ENCODE results near the gene LZTS3. TPM values are rescaled to one million over a fixed set of nuclear protein-coding genes. Genes with fewer than 3 reads are reported as not detected.
"Not testable (repeated sequence)": the region's sequence is repeated elsewhere in the genome, so short reads cannot be mapped to it uniquely, and the experiment has no call there.

LZTS3 gene
- polyA plus RNA-seq, 10 donors = 2.6 to 4.3 (median 3.3) TPM

- no peak for DNase-seq
Measured at GRCh38 chr20:3146732-3147341, 26.5 kb downstream of the LZTS3 start.

GRCh38 chr20:3141757-3142156 lies 31.6 kb downstream of the LZTS3 start:
- DNase-seq = no peak

DNA sequence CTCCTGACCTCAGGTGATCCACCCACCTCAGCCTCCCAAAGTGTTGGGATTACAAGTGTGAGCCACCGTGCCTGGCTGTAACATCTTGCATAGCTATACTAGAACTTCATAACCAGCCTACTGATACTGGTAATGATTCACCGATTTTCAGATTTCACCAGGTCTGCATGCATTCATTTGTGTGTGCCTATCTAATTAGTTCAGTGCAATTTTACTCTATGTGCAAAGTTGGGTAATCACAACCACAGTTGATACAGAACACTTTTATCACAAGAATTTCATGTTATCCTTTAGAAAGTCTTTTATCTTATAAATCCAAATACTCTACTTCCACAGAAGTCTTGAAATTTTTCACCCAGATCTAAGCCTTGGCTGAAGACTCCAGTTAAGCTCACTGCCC lies 35.9 kb downstream of the LZTS3 start:
- no peak for DNase-seq

DNA sequence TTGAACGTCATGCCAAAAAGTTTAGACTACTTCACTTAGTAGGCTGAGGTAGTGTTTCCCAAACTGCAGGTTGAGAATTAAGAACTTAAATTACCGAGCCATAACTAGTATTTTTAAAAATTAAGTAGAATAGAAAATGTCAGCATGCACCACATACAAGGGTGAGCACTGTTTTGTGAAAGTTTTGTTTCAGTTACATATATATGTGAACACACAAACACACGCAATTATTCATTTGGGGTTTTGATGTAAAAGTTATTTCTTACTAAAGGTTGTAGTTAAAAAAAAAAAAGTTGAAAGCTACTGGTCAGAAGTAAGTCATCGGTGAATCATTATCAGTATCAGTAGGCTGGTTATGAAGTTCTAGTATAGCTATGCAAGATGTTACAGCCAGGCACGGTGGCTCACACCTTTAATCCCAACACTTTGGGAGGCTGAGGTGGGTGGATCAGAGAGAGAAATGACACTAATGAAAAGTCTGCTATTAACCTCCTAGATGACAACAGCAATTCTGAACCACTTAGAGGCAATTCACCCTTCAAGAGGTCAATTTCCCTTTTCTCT lies 37.8 kb downstream of the LZTS3 start:
- DNase-seq = no peak

DNA sequence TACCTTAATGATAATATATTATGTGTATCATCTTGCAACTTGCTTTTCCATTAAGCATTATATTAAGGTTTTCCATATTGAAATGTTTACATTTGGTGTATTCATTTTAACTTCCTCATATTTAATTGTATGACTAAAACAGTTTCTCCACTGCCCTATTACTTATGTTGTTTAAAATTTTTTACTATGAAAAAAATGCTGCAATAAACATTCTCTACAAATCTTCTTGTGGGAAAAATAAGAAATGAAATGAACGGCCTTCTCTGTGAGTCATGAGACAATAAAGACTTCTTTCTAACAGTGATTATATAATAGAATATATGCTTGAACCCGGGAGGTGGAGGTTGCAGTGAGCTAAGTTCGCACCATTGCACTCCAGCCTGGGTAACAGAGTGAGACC lies 39.2 kb downstream of the LZTS3 start:
- no peak for DNase-seq

- DNase-seq = no peak
Measured at GRCh38 chr20:3133155-3133554, 40.2 kb downstream of the LZTS3 start.

DNA sequence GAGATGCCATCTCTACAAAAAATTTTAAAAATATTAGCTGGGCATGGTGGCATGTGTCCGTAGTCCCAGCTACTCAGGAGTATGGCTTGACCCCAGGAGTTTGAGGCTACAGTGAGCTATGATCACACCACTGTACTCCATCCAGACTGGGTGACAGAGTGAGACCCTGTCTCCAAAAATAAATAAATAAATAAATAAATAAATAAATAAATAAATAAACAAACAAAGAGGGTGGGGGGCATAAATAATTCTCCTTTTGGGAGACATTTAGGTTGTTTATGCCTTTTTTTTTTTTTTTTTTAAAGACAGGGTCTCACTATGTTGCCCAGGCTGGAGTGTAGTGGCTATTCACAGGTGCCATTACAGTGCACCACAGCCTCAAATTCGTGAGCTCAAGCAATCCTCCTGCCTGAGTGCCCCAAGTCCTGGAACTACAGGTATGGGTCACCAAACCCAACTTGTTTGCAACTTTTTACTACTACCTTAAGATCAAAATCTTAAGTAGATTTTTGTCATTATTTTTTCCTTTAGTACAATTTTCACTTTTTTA lies 43.2 kb downstream of the LZTS3 start:
- DNase-seq = no peak

GRCh38 chr20:3129094-3129493 lies 44.3 kb downstream of the LZTS3 start:
- no peak for DNase-seq

DNA sequence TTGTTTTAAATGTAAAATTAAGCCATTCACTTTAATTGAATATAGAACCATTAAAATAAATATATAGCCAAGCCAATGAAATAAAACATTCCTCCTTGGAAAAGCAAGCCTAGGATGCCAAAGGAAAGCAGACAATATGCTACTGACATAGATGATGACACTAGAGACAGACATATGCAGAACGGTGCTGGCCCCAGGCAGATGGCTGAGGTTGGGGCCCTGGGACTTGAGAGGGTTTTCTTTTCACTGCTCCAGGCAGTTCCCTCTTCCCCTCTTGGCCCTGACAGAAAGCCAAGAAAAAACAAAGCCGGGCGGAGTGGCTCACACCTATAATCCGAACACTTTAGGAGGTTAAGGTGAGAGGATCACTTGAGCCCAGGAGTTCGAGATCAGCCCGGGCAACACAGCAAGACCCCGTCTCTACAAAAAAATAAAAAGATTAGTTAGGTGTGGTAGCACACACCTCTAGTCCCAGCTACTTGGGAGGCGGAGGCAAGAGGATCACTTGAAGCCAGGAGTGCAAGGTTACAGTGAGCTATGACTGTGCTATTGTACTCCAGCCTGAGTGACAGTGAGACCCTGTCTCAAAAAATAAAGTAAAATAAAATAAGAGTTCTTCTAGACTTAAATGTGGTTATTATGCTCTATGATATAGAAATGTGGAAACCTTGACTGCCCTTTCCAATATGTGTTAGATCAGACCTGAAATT lies 44.9 kb downstream of the LZTS3 start:
- no peak for DNase-seq

DNA sequence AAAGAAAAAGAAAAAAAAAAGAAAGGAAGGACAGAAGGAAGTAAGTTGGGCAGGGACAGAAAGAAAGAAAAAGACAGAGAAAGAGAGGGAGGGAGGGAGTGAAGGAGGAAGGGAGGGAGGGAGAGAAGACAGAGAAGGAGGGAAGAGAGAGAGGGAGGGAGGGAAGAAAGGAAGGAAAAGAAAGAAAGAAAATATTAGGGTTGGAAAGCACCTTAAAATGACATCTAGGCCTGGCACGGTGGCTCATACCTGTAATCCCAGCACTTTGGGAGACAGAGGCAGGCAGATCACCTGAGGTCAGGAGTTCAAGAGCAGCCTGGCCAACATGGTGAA lies 46.9 kb downstream of the LZTS3 start:
- DNase-seq = no peak

DNA sequence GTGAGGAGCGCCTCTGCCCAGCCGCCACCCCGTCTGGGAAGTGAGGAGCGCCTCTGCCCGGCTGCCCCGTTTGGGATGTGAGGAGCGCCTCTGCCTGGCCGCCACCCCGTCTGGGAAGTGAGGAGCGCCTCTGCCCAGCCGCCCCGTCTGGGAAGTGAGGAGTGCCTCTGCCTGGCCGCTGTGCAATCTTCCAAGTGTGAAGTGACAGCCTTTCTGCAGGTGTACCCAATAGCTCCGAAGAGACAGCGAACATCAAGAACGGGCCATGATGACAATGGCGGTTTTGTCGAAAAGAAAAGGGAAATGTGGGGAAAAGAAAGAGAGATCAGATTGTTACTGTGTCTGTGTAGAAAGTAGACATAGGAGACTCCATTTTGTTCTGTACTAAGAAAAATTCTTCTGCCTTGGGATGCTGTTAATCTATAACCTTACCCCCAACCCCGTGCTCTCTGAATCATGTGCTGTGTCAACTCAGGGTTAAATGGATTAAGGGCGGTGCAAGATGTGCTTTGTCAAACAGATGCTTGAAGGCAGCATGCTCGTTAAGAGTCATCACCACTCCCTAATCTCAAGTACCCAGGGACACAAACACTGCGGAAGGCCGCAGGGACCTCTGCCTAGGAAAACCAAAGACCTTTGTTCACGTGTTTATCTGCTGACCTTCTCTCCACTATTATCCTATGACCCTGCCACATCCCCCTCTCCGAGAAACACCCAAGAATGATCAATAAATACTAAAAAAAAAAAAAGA lies 47.4 kb downstream of the LZTS3 start:
- not testable (repeated sequence) for DNase-seq

DNA sequence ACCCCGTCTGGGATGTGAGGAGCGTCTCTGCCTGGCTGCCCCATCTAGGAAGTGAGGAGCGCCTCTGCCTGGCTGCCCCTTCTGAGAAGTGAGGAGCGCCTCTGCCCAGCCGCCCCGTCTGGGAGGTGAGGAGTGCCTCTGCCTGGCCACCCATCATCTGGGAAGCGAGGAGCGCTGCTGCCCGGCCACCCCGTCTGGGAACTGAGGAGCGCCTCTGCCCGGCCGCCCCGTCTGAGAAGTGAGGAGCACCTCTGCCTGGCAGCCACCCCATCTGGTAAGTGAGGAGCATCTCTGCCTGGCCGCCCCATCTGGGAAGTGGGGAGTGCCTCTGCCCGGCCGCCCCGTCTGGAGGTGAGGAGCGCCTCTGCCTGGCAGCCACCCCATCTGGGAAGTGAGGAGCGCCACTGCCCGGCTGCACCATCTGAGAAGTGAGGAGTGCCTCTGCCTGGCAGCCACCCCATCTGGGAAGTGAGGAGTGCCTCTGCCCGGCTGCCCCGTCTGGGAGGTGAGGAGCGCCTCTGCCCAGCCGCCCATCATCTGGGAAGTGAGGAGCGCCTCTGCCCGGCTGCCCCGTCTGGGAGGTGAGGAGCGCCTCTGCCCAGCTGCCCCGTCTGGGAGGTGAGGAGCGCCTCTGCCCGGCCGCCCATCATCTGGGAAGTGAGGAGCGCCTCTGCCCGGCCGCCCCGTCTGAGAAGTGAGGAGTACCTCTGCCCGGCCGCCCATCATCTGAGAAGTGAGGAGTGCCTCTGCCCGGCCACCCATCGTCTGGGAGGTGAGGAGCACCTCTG lies 48.4 kb downstream of the LZTS3 start:
- not testable (repeated sequence) for DNase-seq

DNA sequence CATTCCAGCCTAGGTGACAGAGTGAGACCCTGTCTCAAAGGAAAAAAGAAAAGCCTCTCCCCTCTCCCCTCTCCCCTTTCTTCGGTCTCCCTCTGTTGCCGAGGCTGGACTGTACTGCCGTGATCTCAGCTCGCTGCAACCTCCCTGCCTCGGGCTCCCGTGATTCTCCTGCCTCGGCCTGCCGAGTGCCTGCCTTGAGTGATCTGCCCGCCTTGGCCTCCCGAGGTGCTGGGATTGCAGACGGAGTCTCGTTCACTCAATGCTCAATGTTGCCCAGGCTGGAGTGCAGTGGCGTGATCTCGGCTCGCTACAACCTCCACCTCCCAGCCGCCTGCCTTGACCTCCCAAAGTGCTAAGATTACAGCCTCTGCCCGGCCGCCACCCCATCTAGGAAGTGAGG lies 49.2 kb downstream of the LZTS3 start:
- not testable (repeated sequence) for DNase-seq

DNA sequence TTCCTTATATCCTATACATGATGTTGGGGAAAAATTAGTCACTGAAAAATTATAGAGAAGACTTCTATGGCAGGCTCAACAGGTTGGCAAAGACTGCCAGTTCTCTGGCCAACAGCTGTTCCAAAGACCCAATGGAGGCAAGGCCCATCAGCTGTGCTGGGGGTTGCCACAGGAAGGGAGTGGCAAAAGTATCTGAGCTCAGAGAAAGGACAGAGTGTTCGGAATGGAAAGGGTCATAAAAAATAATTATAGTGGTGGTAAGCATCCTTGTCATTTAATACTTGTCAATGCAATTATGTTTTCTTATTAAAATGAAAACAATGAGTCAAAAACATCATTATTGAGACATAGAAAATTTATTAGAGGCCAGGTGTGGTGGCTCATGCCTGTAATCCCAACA lies 49.8 kb downstream of the LZTS3 start:
- DNase-seq = peak; percentile 6 to 25 (median 10)

GRCh38 chr20:3121955-3122610 lies 51.3 kb downstream of the LZTS3 start:
- no peak for DNase-seq

- DNase-seq = no peak
Measured at GRCh38 chr20:3121271-3121911, 52.0 kb downstream of the LZTS3 start.

- DNase-seq = no peak
Measured at GRCh38 chr20:3119044-3119443, 54.3 kb downstream of the LZTS3 start.

- DNase-seq = peak; percentile 41 to 76 (median 69)
Measured at GRCh38 chr20:3117839-3118379, 55.4 kb downstream of the LZTS3 start.

DNA sequence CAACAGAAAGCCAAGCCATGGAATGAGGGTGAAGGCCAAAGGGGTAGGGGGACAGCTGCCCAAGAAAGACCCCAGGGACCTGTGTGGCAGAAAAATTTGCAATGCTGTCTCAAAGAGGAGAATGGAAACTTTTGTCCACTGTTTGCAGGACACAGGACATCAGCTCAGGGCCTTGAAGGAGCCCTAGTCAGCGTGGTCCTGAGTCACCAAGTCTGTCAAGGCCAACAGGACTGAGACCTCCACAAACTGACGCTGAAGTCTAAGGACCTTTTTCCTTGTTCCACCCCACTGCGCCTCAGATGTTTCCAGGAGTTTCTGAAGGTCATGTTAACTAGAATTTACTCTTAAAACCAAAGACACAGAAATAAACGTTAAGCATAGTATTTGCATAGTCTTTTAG lies 57.0 kb downstream of the LZTS3 start:
- no peak for DNase-seq
